Endothelial cell of umbilical vein (primary cell): ENCODE results near the gene TRIM36. TPM values are rescaled to one million over a fixed set of nuclear protein-coding genes. Genes with fewer than 3 reads are reported as not detected.

Experiments used
- BruUV-seq: library from RNA; stranded (reverse); fragments of 400-500 nt; replicated peaks from 2 replicates; lab custom pipeline; 2021; lab: Mats Ljungman, UMichigan
- CTCF ChIA-PET: fragments of 300-600, 350-600 bp; sonication (Branson Sonifier 250); formaldehyde crosslinking; loops from one replicate; lab custom pipeline; 2021; ENCODE audit warnings: antibody characterized with exemption, inconsistent platforms; lab: Charles Lee
- POLR2A ChIA-PET: fragments of 300-600, 350-600 bp; sonication (Branson Sonifier 250); formaldehyde crosslinking; loops from one replicate; lab custom pipeline; 2021; ENCODE audit warnings: antibody characterized with exemption, inconsistent platforms; lab: Charles Lee
- DNase-seq: peaks from one replicate; pipeline ENCODE4 v3.0.0-alpha.2; 2011; ENCODE audit warnings: low read depth, low spot score
- FAIRE-seq: peaks from 2 replicates; lab custom pipeline; 2011; peaks lifted over from hg19 to GRCh38; lab: Jason Lieb, UNC
- H2AFZ ChIP-seq: 2 replicates; pipeline ENCODE4 v1.6.0; 2012; ENCODE audit warnings: low read depth, low read length, control low read depth, inconsistent platforms
- H3K27ac ChIP-seq: 2 replicates; pipeline ENCODE4 v1.5.1; 2011; ENCODE audit warnings: low read depth, mild to moderate bottlenecking, control low read depth, low read length, moderate library complexity; ENCODE audit not compliant: insufficient read depth
- H3K27me3 ChIP-seq, 2 experiments: 2 replicates each; pipeline versions ENCODE4 v1.6.0 to v1.6.1; 2011; ENCODE audit warnings: low read length in 2 of 2, mixed read lengths in 1 of 2; ENCODE audit not compliant: control insufficient read depth in 2 of 2, insufficient read depth in 2 of 2
- H3K36me3 ChIP-seq, 2 experiments: 2 replicates in 1 of 2; 3 replicates in 1 of 2; pipeline ENCODE4 v1.5.1; 2011; ENCODE audit warnings: low read length in 2 of 2, mild to moderate bottlenecking in 1 of 2, moderate library complexity in 1 of 2; ENCODE audit not compliant: control insufficient read depth in 2 of 2, insufficient read depth in 2 of 2; ENCODE audit errors: extremely low read depth in 1 of 2
- H3K4me1 ChIP-seq: 3 replicates; pipeline ENCODE4 v1.5.1; 2011; ENCODE audit warnings: mild to moderate bottlenecking, low read length; ENCODE audit not compliant: control insufficient read depth, insufficient read depth; ENCODE audit errors: extremely low read depth
- H3K4me2 ChIP-seq: 2 replicates; pipeline ENCODE4 v1.6.1; 2011; ENCODE audit warnings: low read length, control low read depth, mixed read lengths; ENCODE audit not compliant: insufficient read depth
- H3K4me3 ChIP-seq, 3 experiments: fragments of 200-600 bp in 1 of 3; sonication (generic), shearing (Covaris generic) in 1 of 3; replicated peaks in 1 of 3; 2 replicates each; pipeline ENCODE4 v1.5.1; 2011 to 2016; ENCODE audit warnings: control low read depth in 3 of 3, low read length in 3 of 3, mild to moderate bottlenecking in 2 of 3, inconsistent platforms in 1 of 3, low read depth in 1 of 3, moderate library complexity in 1 of 3; ENCODE audit not compliant: insufficient read depth in 1 of 3
- H3K79me2 ChIP-seq: 2 replicates; pipeline ENCODE4 v1.6.0; 2012; ENCODE audit warnings: low read length, inconsistent platforms; ENCODE audit not compliant: control insufficient read depth, insufficient read depth
- H3K9ac ChIP-seq: replicated peaks from 2 replicates; pipeline ENCODE3; 2011; ENCODE audit warnings: low read length, control low read depth; ENCODE audit not compliant: insufficient read depth; ENCODE audit errors: extremely low read depth
- H3K9me1 ChIP-seq: replicated peaks from 3 replicates; pipeline ENCODE4 v1.6.0; 2011; ENCODE audit warnings: mild to moderate bottlenecking, low read length; ENCODE audit not compliant: control insufficient read depth, insufficient read depth; ENCODE audit errors: extremely low read depth
- H3K9me3 ChIP-seq: replicated peaks from 2 replicates; pipeline ENCODE4 v1.5.1; 2012; ENCODE audit warnings: low read length, inconsistent platforms; ENCODE audit not compliant: control insufficient read depth, insufficient read depth
- H4K20me1 ChIP-seq: replicated peaks from 2 replicates; pipeline ENCODE3; 2011; ENCODE audit warnings: mild to moderate bottlenecking, low read length; ENCODE audit not compliant: control insufficient read depth, insufficient read depth; ENCODE audit errors: extremely low read depth
- EZH2 ChIP-seq: IDR thresholded peaks from 2 replicates; pipeline ENCODE4 v1.6.1; 2012; ENCODE audit warnings: borderline replicate concordance, low read depth, mild to moderate bottlenecking, moderate library complexity, low read length, inconsistent platforms; ENCODE audit not compliant: severe bottlenecking
- GATA2 ChIP-seq: IDR thresholded peaks from 2 replicates; pipeline ENCODE4 v1.7.0; 2011; ENCODE audit warnings: low read depth, mild to moderate bottlenecking, moderate library complexity, mixed read lengths, low read length; ENCODE audit not compliant: insufficient read length, insufficient read depth
- JUN ChIP-seq: IDR thresholded peaks from 2 replicates; pipeline ENCODE4 v1.6.1; 2011; ENCODE audit warnings: borderline replicate concordance, low read depth; ENCODE audit not compliant: insufficient read length, insufficient read depth
- MAX ChIP-seq: IDR thresholded peaks from 2 replicates; pipeline ENCODE4 v1.6.1; 2011; ENCODE audit not compliant: insufficient read depth, insufficient read length
- MYC ChIP-seq: IDR thresholded peaks from one replicate; pipeline ENCODE4 v1.6.1; 2011; ENCODE audit warnings: mild to moderate bottlenecking, low read depth, low read length
- POLR2A ChIP-seq: IDR thresholded peaks from 2 replicates; pipeline ENCODE4 v1.6.1; 2012; ENCODE audit warnings: low read depth, mild to moderate bottlenecking, control low read depth, low read length
- POLR2AphosphoS5 ChIP-seq: IDR thresholded peaks from 2 replicates; pipeline ENCODE4 v1.6.1; 2012; ENCODE audit warnings: low read depth, mild to moderate bottlenecking, control low read depth, low read length, moderate library complexity; ENCODE audit not compliant: insufficient read depth
- dilution Hi-C: fragments of 300-500 bp; cut with MboI; formaldehyde crosslinking; loops from one replicate; pipeline ENCODE4 v1.15.0; 2019; ENCODE audit warnings: low sequenced_read_pairs; ENCODE audit not compliant: extremely low pct_ligation_motif_present
- intact Hi-C: fragments of 100-400 bp; cut with micrococcal nuclease; formaldehyde crosslinking; loops from one replicate; pipeline ENCODE4 v1.10.0; 2022
- polyA plus RNA-seq, 4 experiments: library from polyadenylated mRNA; depleted of rRNA in 3 of 4; stranded (reverse) in 3 of 4; unstranded in 1 of 4; fragments of >200 nt; gene quantifications; 2 replicates each; pipeline versions ENCODE4 v1.2.1 to v1.2.3, GENCODE V29; 2011 to 2012; ENCODE audit warnings: missing spikeins in 1 of 4
- total RNA-seq: library from RNA; stranded (reverse); gene quantifications from 2 replicates; pipeline ENCODE4 v1.2.3, GENCODE V29; 2021
- TF ChIP-seq, protein P1 (sequence below), 2 donors: IDR thresholded peaks; 1 replicate in 1 of 2; 2 replicates in 1 of 2; pipeline ENCODE4 v1.5.1; 2011; ENCODE audit warnings: low read length in 2 of 2, mild to moderate bottlenecking in 2 of 2, moderate library complexity in 2 of 2, control low read depth in 1 of 2, inconsistent platforms in 1 of 2, low read depth in 1 of 2; ENCODE audit not compliant: insufficient read depth in 1 of 2; ENCODE audit errors: extremely low read depth in 1 of 2

The TRIM36 gene
- total and polyA plus RNA-seq, 2 donors (not counting 3 experiments of a cell fraction or from before 2014, with no cell fraction given): 0.76 to 1.2 TPM

GRCh38 chr5:115100319-115100955 lies 69.3 kb downstream of the TRIM36 start:
- H3K9ac ChIP-seq: no peak overlapping the region
- no peak overlapping the region for H3K4me2 ChIP-seq
- H4K20me1 ChIP-seq: no peaks in the 10 kb centered on the region
- H3K36me3 ChIP-seq: no peaks in the 10 kb centered on the region
- H3K9me3 ChIP-seq: no peaks in the 10 kb centered on the region
- peaks cover 0 to 5% of the 10 kb centered on the region in 2 experiments for H3K27me3 ChIP-seq
- no TSS peak for BruUV-seq
- DNase-seq (no peak), FAIRE-seq (no peak)
- intact Hi-C loops (no loop called here), dilution Hi-C loops (no loop called here)
- POLR2A ChIA-PET: no interaction called here
- no peaks in the 10 kb centered on the region for H3K9me1 ChIP-seq
- H3K79me2 ChIP-seq: no peaks in the 10 kb centered on the region
- no peak overlapping the region for H2AFZ ChIP-seq
- H3K27ac ChIP-seq: no peak overlapping the region
- TF ChIP-seq MAX (no peak), EZH2 (no peak), POLR2A (no peak), POLR2AphosphoS5 (no peak), MYC (no peak), GATA2 (no peak), JUN (no peak)
- TF ChIP-seq, protein P1, sequence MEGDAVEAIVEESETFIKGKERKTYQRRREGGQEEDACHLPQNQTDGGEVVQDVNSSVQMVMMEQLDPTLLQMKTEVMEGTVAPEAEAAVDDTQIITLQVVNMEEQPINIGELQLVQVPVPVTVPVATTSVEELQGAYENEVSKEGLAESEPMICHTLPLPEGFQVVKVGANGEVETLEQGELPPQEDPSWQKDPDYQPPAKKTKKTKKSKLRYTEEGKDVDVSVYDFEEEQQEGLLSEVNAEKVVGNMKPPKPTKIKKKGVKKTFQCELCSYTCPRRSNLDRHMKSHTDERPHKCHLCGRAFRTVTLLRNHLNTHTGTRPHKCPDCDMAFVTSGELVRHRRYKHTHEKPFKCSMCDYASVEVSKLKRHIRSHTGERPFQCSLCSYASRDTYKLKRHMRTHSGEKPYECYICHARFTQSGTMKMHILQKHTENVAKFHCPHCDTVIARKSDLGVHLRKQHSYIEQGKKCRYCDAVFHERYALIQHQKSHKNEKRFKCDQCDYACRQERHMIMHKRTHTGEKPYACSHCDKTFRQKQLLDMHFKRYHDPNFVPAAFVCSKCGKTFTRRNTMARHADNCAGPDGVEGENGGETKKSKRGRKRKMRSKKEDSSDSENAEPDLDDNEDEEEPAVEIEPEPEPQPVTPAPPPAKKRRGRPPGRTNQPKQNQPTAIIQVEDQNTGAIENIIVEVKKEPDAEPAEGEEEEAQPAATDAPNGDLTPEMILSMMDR (IDR thresholded peaks at IDR 0.05; ENCODE audit: extremely low read depth in 1 of 2, insufficient read depth in 1 of 2, low read depth in 1 of 2, low read length in 2 of 2): no peak
- no peaks in the 10 kb centered on the region for H3K4me1 ChIP-seq
- CTCF ChIA-PET: interaction anchor here (0.9 to 1.1 kb wide), 2 partner anchors 9 to 24 kb away, joined by 3 read pairs; no protein-coding TSS in a partner anchor
- H3K4me3 ChIP-seq: no peak overlapping the region
